Karpas-422 (cell line): Measurements from ENCODE around the gene PARP11. TPM values are rescaled to one million over a fixed set of nuclear protein-coding genes. Genes with fewer than 3 reads are reported as not detected.
"Not testable (repeated sequence)": the region's sequence is repeated elsewhere in the genome, so short reads cannot be mapped to it uniquely, and the experiment has no call there.

Source experiments
- DNase-seq: peaks from one replicate; pipeline ENCODE4 v3.0.0-alpha.2; 2015
- H2AFZ ChIP-seq: fragments of 200-600 bp; sonication (generic); 2 replicates; pipeline ENCODE4 v1.6.1; 2014; ENCODE audit warnings: antibody characterized with exemption, low read length, mixed read lengths
- H3K27ac ChIP-seq: fragments of 200-600 bp; sonication (generic); 2 replicates; pipeline ENCODE4 v1.5.1; 2014; ENCODE audit warnings: mild to moderate bottlenecking, low read length, moderate library complexity
- H3K27me3 ChIP-seq: fragments of 200-600 bp; sonication (generic); 2 replicates; pipeline ENCODE4 v1.6.1; 2014; ENCODE audit warnings: low read length, mixed read lengths
- H3K36me3 ChIP-seq: fragments of 200-600 bp; sonication (generic); 2 replicates; pipeline ENCODE4 v1.6.1; 2014; ENCODE audit warnings: low read length, mixed read lengths; ENCODE audit not compliant: insufficient read depth
- H3K4me1 ChIP-seq: fragments of 200-600 bp; sonication (generic); 2 replicates; pipeline ENCODE4 v1.6.1; 2014; ENCODE audit warnings: mild to moderate bottlenecking, low read length, mixed read lengths
- H3K4me2 ChIP-seq: fragments of 200-600 bp; sonication (generic); 2 replicates; pipeline ENCODE4 v1.6.1; 2014; ENCODE audit warnings: low read length, low read depth, mild to moderate bottlenecking; ENCODE audit not compliant: poor library complexity, severe bottlenecking
- H3K4me3 ChIP-seq: fragments of 200-600 bp; sonication (generic); 2 replicates; pipeline ENCODE4 v1.5.1; 2014; ENCODE audit warnings: mild to moderate bottlenecking, antibody characterized with exemption, low read length, mixed read lengths
- H3K79me2 ChIP-seq: fragments of 200-600 bp; sonication (generic); 2 replicates; pipeline ENCODE4 v1.6.1; 2014; ENCODE audit warnings: mild to moderate bottlenecking, low read length, mixed read lengths
- H3K9ac ChIP-seq: fragments of 200-600 bp; sonication (generic); 2 replicates; pipeline ENCODE4 v1.6.0; 2014; ENCODE audit warnings: low read length
- H3K9me2 ChIP-seq: fragments of 200-600 bp; sonication (generic), shearing (Covaris generic); replicated peaks from 2 replicates; pipeline ENCODE4 v1.6.0; 2014; ENCODE audit warnings: mild to moderate bottlenecking, low read length, moderate library complexity; ENCODE audit not compliant: insufficient read depth
- H3K9me3 ChIP-seq: fragments of 300-700, 200-600 bp; sonication (generic); 2 replicates; pipeline ENCODE4 v1.6.1; 2014; ENCODE audit warnings: low read length, mixed read lengths
- H4K20me1 ChIP-seq: fragments of 200-600 bp; sonication (generic); 2 replicates; pipeline ENCODE4 v1.6.1; 2014; ENCODE audit warnings: mild to moderate bottlenecking, antibody characterized with exemption, low read length, low read depth; ENCODE audit not compliant: insufficient read depth
- total RNA-seq: library from RNA; depleted of rRNA; stranded (reverse); fragments of >200 nt; shearing (Covaris generic); gene quantifications from 2 replicates; pipeline ENCODE4 v1.2.3, GENCODE V29; 2014; ENCODE audit warnings: low replicate concordance

PARP11 gene
- total RNA-seq, 1 experiment from 2014 or later: 10.2 TPM

GRCh38 chr12:3879846-3880245 lies 6.6 kb upstream of the PARP11 start:
- Histone ChIP-seq H3K9me2 (no peaks in the 10 kb centered on the region), H2AFZ (no peak overlapping the region), H3K4me3 (no peak overlapping the region), H3K4me1 (no peaks in the 10 kb centered on the region), H3K36me3 (no peaks in the 10 kb centered on the region), H3K9ac (no peak overlapping the region), H3K4me2 (no peak overlapping the region), H4K20me1 (no peaks in the 10 kb centered on the region), H3K79me2 (no peaks in the 10 kb centered on the region), H3K27me3 (no peaks in the 10 kb centered on the region), H3K27ac (no peak overlapping the region), H3K9me3 (no peaks in the 10 kb centered on the region)
- no peak for DNase-seq

- H3K9me3 ChIP-seq: no peaks in the 10 kb centered on the region
- peaks cover 47% of the 10 kb centered on the region for H3K79me2 ChIP-seq
- H3K4me2 ChIP-seq: peak overlapping the region; percentile 85
- no peaks in the 10 kb centered on the region for H3K27me3 ChIP-seq
- peak overlapping the region; percentile 79; the same call in 1 of the 2 replicates for H3K9ac ChIP-seq
- no peaks in the 10 kb centered on the region for H3K36me3 ChIP-seq
- DNase-seq: no peak
- H2AFZ ChIP-seq: no peak overlapping the region
- no peaks in the 10 kb centered on the region for H3K9me2 ChIP-seq
- H3K27ac ChIP-seq: no peak overlapping the region
- H3K4me1 ChIP-seq: peaks cover 41% of the 10 kb centered on the region
- peak overlapping the region; percentile 88 for H3K4me3 ChIP-seq
- H4K20me1 ChIP-seq: no peaks in the 10 kb centered on the region
Measured at GRCh38 chr12:3871356-3871755, 1.8 kb downstream of the PARP11 start.

DNA sequence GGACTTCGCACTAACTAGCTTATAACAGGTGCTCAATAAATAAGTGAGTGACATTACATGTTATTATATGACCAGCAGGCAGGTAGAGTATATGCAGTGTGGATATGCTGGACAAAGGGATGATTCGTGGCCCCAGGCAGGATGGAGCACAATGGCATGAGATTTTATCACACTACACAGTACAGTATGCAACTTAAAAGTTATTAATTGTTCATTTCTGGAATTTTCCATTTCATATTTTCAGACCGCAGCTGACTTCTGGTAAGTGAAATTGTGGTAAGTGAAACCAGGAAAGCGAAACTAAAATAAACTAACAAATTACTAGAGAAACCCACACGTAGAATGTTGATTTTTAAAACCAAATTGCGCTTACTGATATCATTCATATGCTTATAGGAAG lies 3.3 kb downstream of the PARP11 start:
- peak overlapping the region; percentile 85 for H3K4me2 ChIP-seq
- no peak overlapping the region for H3K27ac ChIP-seq
- peaks cover 47% of the 10 kb centered on the region for H3K79me2 ChIP-seq
- H3K36me3 ChIP-seq: no peaks in the 10 kb centered on the region
- H3K9me3 ChIP-seq: peaks cover 9% of the 10 kb centered on the region
- H3K4me3 ChIP-seq: peak overlapping the region; percentile 88
- peaks cover 41% of the 10 kb centered on the region for H3K4me1 ChIP-seq
- H3K27me3 ChIP-seq: no peaks in the 10 kb centered on the region
- no peaks in the 10 kb centered on the region for H3K9me2 ChIP-seq
- no peak for DNase-seq
- no peak overlapping the region for H2AFZ ChIP-seq
- H3K9ac ChIP-seq: peak overlapping the region; percentile 33
- H4K20me1 ChIP-seq: no peaks in the 10 kb centered on the region

DNA sequence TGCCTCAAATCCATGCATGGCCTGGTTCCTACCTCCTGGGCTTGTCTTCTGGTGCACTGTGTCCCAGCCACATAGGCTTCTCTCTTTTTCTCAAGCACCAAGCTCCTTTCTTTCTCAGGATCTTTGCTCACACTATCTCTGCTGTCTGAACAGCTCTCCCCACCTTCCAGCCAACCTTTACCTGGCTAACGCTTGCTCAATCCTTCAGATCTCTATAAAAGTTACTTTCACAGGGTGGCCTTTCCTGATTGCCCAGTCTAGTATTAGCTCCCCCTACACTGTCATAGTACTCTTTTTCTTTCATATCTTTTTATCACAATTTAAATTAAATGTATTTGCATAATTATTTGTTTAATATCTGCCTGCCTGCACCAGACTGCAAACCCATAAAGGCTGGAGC lies 3.8 kb downstream of the PARP11 start:
- peak; percentile 42 for DNase-seq
- peak overlapping the region; percentile 88; the same call in 1 of the 2 replicates for H3K4me3 ChIP-seq
- H3K4me2 ChIP-seq: peak overlapping the region; percentile 85
- H3K27ac ChIP-seq: no peak overlapping the region
- H3K9ac ChIP-seq: no peak overlapping the region
- H3K79me2 ChIP-seq: peaks cover 47% of the 10 kb centered on the region
- H4K20me1 ChIP-seq: no peaks in the 10 kb centered on the region
- H3K4me1 ChIP-seq: peaks cover 41% of the 10 kb centered on the region
- H3K36me3 ChIP-seq: no peaks in the 10 kb centered on the region
- no peaks in the 10 kb centered on the region for H3K27me3 ChIP-seq
- H3K9me3 ChIP-seq: peaks cover 9% of the 10 kb centered on the region
- no peaks in the 10 kb centered on the region for H3K9me2 ChIP-seq
- H2AFZ ChIP-seq: no peak overlapping the region

DNA sequence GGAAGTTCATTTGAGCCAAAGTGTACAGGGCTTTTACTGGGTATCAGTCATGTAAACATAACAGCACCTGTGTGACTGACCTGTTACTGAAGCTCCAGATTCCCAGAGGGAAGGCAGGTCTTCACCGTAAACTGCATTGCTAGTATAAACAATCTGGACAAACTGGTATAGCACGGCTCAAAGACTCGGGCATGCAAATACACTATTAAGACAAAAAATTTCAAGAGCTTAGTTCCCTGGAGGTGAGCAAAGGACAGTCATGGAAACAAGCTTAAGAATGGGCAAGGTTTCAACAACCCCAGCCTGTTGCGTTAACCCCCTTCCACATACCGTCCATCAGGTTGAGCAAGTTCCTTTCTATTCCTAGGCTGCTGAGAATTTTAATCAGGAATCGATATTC lies 9.4 kb downstream of the PARP11 start:
- Histone ChIP-seq H3K4me1 (no peaks in the 10 kb centered on the region), H3K27ac (no peak overlapping the region), H3K79me2 (peaks cover 9% of the 10 kb centered on the region), H3K9me2 (no peaks in the 10 kb centered on the region), H3K9me3 (peaks cover 9% of the 10 kb centered on the region), H2AFZ (no peak overlapping the region), H3K9ac (no peak overlapping the region), H3K4me3 (no peak overlapping the region), H3K27me3 (no peaks in the 10 kb centered on the region), H4K20me1 (no peaks in the 10 kb centered on the region), H3K36me3 (no peaks in the 10 kb centered on the region), H3K4me2 (no peak overlapping the region)
- no peak for DNase-seq

GRCh38 chr12:3842517-3842916 lies 30.7 kb downstream of the PARP11 start:
- Histone ChIP-seq H3K36me3 (no peaks in the 10 kb centered on the region), H3K4me2 (no peak overlapping the region), H3K79me2 (no peaks in the 10 kb centered on the region)

DNA sequence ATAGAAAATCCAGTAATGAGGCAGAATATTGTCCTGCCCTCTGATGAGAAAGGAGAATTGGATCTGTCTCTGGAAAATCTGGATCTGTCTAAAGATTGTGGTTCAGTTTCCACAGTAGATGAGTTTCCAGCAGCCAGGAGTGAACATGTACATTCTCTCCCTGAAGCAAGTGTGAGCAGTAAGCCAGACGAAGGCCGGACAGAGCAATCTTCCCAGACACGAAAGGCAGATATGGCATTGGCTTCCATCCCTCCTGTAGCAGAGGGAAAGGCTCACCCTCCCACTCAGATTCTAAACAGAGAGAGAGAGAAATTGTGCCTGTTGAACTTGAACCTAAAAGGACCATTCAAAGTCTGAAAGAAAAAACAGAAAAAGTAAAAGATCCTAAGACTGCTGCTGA lies 31.4 kb downstream of the PARP11 start:
- no peak overlapping the region for H3K4me2 ChIP-seq
- no peaks in the 10 kb centered on the region for H3K9me3 ChIP-seq
- no peaks in the 10 kb centered on the region for H3K36me3 ChIP-seq
- no peak overlapping the region for H3K4me3 ChIP-seq
- no peak for DNase-seq
- no peak overlapping the region for H3K27ac ChIP-seq
- H4K20me1 ChIP-seq: 0 out of 2 replicates have a peak, but pooled peaks cover 10% of the 10 kb centered on the region
- H3K79me2 ChIP-seq: no peaks in the 10 kb centered on the region
- H2AFZ ChIP-seq: no peak overlapping the region
- H3K27me3 ChIP-seq: no peaks in the 10 kb centered on the region
- no peak overlapping the region for H3K9ac ChIP-seq
- H3K9me2 ChIP-seq: no peaks in the 10 kb centered on the region
- peaks cover 10% of the 10 kb centered on the region for H3K4me1 ChIP-seq

More at GRCh38 chr12:3842517-3842916, 30.7 kb downstream of the PARP11 start:
- Histone ChIP-seq H3K9me2 (no peaks in the 10 kb centered on the region), H3K4me3 (no peak overlapping the region), H3K27ac (no peak overlapping the region), H3K9me3 (no peaks in the 10 kb centered on the region), H3K27me3 (no peaks in the 10 kb centered on the region), H3K9ac (no peak overlapping the region), H4K20me1 (0 out of 2 replicates have a peak, but pooled peaks cover 3% of the 10 kb centered on the region), H2AFZ (no peak overlapping the region), H3K4me1 (peaks cover 10% of the 10 kb centered on the region)
- no peak for DNase-seq

- not testable (repeated sequence) for DNase-seq, H3K4me3 ChIP-seq, H3K79me2 ChIP-seq
Measured at GRCh38 chr12:3840833-3841232, 32.4 kb downstream of the PARP11 start.

GRCh38 chr12:3839745-3840144 lies 33.5 kb downstream of the PARP11 start:
- H3K4me2 ChIP-seq, H3K27ac ChIP-seq, H3K4me3 ChIP-seq, H3K9me2 ChIP-seq, DNase-seq, H3K36me3 ChIP-seq, H2AFZ ChIP-seq, H3K4me1 ChIP-seq, H3K9me3 ChIP-seq, H3K79me2 ChIP-seq, H3K27me3 ChIP-seq, H3K9ac ChIP-seq: not testable (repeated sequence)
- 0 out of 2 replicates have a peak, but pooled peaks cover 17% of the 10 kb centered on the region for H4K20me1 ChIP-seq

More at GRCh38 chr12:3840833-3841232, 32.4 kb downstream of the PARP11 start:
- H3K27me3 ChIP-seq, H3K9ac ChIP-seq, H3K27ac ChIP-seq, H2AFZ ChIP-seq, H3K36me3 ChIP-seq, H3K4me1 ChIP-seq, H3K9me2 ChIP-seq, H3K9me3 ChIP-seq, H3K4me2 ChIP-seq: not testable (repeated sequence)
- 0 out of 2 replicates have a peak, but pooled peaks cover 13% of the 10 kb centered on the region for H4K20me1 ChIP-seq
